ENCODE data around the gene RAPGEF3.
A peak's percentile ranks its signal among the peaks of the same experiment; 100 is the strongest.

RAPGEF3 gene

GRCh38 chr12:47734725-47735480 is 23.8 kb downstream of the RAPGEF3 start:
- Histone ChIP-seq H3K9me3 (ENCODE audit: control insufficient read depth, insufficient read depth, low read depth, low read length) (no peaks in the 10 kb centered on the region), H3K27ac (ENCODE audit: extremely low read depth, low read depth, low read length) (no peak overlapping the region), H3K4me1 (ENCODE audit: control insufficient read depth, insufficient read depth, low read length) (no peaks in the 10 kb centered on the region), H3K36me3 (ENCODE audit: control insufficient read depth in 2 of 2, insufficient read depth in 1 of 2, low read length in 2 of 2) (no peaks in the 10 kb centered on the region), H3K4me3 (ENCODE audit: low read depth, low read length) (no peak overlapping the region)
- POLR2A ChIA-PET: no interaction called here
- no peak for TF ChIP-seq GLI2 (tag by site-specific recombination; IDR thresholded peaks at IDR 0.05; ENCODE audit: borderline replicate concordance, low read depth)
- peak; percentile 30 for TF ChIP-seq ZIC2 (tag by site-specific recombination; IDR thresholded peaks at IDR 0.05)
- no peak for TF ChIP-seq ZNF843 (tag by site-specific recombination; IDR thresholded peaks at IDR 0.05)
- CTCF ChIA-PET: interaction anchor here (1.8 to 13.5 kb wide), 2 partner anchors 39 to 104 kb away, joined by 9 to 784 read pairs; partner anchors contain the start of gene SLC48A1

GRCh38 chr12:47733142-47733541 is 25.5 kb downstream of the RAPGEF3 start:
- Histone ChIP-seq H3K4me1 (ENCODE audit: control insufficient read depth, insufficient read depth, low read length) (no peaks in the 10 kb centered on the region), H3K4me3 (ENCODE audit: low read depth, low read length) (no peak overlapping the region), H3K36me3 (ENCODE audit: control insufficient read depth in 2 of 2, insufficient read depth in 1 of 2, low read length in 2 of 2) (no peaks in the 10 kb centered on the region), H3K27ac (ENCODE audit: extremely low read depth, low read depth, low read length) (no peak overlapping the region), H3K9me3 (ENCODE audit: control insufficient read depth, insufficient read depth, low read depth, low read length) (no peaks in the 10 kb centered on the region)
- CTCF ChIA-PET: interaction anchor here (0.8 to 22.5 kb wide), 9 partner anchors 9 to 105 kb away, joined by 3 to 784 read pairs (median 6); partner anchors contain the start of genes RPAP3 and SLC48A1
- TF ChIP-seq ZBTB8A (tag by site-specific recombination; IDR thresholded peaks at IDR 0.05): no peak
- TF ChIP-seq ZNF473 (tag by site-specific recombination; IDR thresholded peaks at IDR 0.05): no peak
- no peak for TF ChIP-seq ZNF112 (tag by site-specific recombination; IDR thresholded peaks at IDR 0.05)
- no peak for TF ChIP-seq PBX3 (CRISPR knock-in tag; IDR thresholded peaks at IDR 0.05)
- TF ChIP-seq HOXC10 (CRISPR knock-in tag; IDR thresholded peaks at IDR 0.05): no peak
- no peak for TF ChIP-seq PATZ1 (tag by site-specific recombination; IDR thresholded peaks at IDR 0.05)
- TF ChIP-seq ZNF366 (tag by site-specific recombination; conservative IDR thresholded peaks at IDR 0.05): no peak
- no peak for TF ChIP-seq ZBTB17 (tag by site-specific recombination; IDR thresholded peaks at IDR 0.05)
- no peak for TF ChIP-seq ZNF76 (tag by site-specific recombination; IDR thresholded peaks at IDR 0.05; ENCODE audit: borderline replicate concordance, low read depth)
- TF ChIP-seq ZEB2 (tag by site-specific recombination; IDR thresholded peaks at IDR 0.05): no peak
- TF ChIP-seq ZNF138 (tag by site-specific recombination; IDR thresholded peaks at IDR 0.05; ENCODE audit: borderline replicate concordance): no peak
- POLR2A ChIA-PET: no interaction called here

- H3K4me3 ChIP-seq (ENCODE audit: low read depth, low read length): no peak overlapping the region
- H3K36me3 ChIP-seq (ENCODE audit: control insufficient read depth in 2 of 2, insufficient read depth in 1 of 2, low read length in 2 of 2): no peaks in the 10 kb centered on the region
- no peaks in the 10 kb centered on the region for H3K4me1 ChIP-seq (ENCODE audit: control insufficient read depth, insufficient read depth, low read length)
- ChIA-PET POLR2A (no interaction called here), CTCF (interaction anchor here (0.8 to 22.5 kb wide), 7 partner anchors 9 to 106 kb away, joined by 3 to 784 read pairs (median 9); partner anchors contain the start of gene SLC48A1)
- no peaks in the 10 kb centered on the region for H3K9me3 ChIP-seq (ENCODE audit: control insufficient read depth, insufficient read depth, low read depth, low read length)
- no peak overlapping the region for H3K27ac ChIP-seq (ENCODE audit: extremely low read depth, low read depth, low read length)
- TF ChIP-seq ZNF621 (tag by site-specific recombination; IDR thresholded peaks at IDR 0.05) (no peak), ZIC2 (tag by site-specific recombination; IDR thresholded peaks at IDR 0.05) (peak; percentile 35; the same call in 1 of the 2 replicates)
Measured at GRCh38 chr12:47732504-47732903, 26.2 kb downstream of the RAPGEF3 start.
